NOMO-1 treated with DMSO at 0.1 percent for 48 hours (cell line): ENCODE data around the gene RIPPLY1.

Experiments
- DNase-seq: peaks from one replicate; lab custom pipeline; 2025; ENCODE audit not compliant: unreplicated experiment; lab: John Stamatoyannopoulos, UW

Gene RIPPLY1

GRCh38 chrX:106903291-106903824 lies at the start of gene RIPPLY1:
Gene RIPPLY1 (minus strand): TSS chrX:106903341. CDS start chrX:106903287, 54 bp downstream.
- DNase-seq = no peak

GRCh38 chrX:106952538-106952937 lies 49.4 kb upstream of the RIPPLY1 start:
- DNase-seq = no peak

GRCh38 chrX:106952089-106952488 lies 48.9 kb upstream of the RIPPLY1 start:
- no peak for DNase-seq

GRCh38 chrX:106951230-106951629 lies 48.1 kb upstream of the RIPPLY1 start:
- no peak for DNase-seq

DNA sequence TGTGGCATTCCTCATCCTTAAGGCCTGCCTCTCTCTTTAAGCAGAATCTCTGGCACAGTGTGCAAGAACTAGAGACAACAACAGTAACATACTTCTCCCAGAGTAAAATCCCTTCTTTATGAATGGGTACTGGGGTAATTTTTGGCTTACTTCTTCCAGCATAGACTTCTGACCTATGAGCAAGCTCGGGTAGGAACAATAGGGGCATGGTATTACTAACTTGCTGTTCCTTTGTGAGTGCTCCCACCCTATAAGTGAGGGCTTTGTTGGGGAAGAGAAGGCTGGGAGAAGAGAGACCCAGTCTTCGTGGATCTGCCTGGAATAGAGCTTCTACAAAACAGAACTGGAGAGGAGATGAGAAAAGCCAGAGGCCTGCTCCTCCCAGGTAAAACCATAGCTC lies 47.2 kb upstream of the RIPPLY1 start:
- no peak for DNase-seq

DNA sequence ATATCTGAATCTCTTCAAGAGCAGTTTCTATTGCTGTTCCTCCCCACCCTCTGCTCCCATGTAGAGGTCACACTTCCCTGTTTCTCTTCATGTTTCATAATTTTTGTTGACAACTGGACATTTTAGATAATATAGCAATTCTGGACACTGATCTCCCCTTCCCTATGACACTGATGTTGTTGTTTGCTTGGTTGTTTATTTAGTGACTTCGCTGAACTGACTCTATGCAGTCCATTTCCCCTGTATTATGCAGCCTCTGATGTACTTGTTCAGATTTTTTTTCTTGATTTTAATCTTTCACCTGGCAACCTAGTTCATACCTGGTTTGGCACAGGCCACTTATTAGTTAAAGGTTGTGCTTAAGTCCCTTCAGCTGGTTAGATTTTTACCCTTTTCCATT lies 46.2 kb upstream of the RIPPLY1 start:
- no peak for DNase-seq

GRCh38 chrX:106948641-106949040 lies 45.5 kb upstream of the RIPPLY1 start:
- DNase-seq = no peak

DNA sequence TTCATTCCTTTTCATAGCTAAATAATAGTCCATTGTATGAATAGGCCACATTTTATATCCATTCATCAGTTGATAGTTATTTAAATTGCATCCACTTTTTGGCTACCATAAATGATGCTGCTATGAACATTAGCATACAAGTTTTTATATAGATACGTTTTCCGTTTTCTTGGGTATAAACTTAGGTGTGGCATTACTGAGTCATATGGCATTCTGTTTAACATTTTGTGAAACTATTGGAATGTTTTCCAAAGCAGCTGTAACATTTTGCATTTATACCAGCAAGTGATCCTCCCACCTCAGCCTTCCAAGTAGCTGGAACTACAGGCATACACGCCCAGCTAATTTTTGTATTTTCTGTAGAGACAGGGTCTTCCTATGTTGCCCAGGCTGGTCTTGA lies 43.3 kb upstream of the RIPPLY1 start:
- DNase-seq = no peak

- no peak for DNase-seq
Observed at GRCh38 chrX:106940068-106940467, 36.9 kb upstream of the RIPPLY1 start.

DNA sequence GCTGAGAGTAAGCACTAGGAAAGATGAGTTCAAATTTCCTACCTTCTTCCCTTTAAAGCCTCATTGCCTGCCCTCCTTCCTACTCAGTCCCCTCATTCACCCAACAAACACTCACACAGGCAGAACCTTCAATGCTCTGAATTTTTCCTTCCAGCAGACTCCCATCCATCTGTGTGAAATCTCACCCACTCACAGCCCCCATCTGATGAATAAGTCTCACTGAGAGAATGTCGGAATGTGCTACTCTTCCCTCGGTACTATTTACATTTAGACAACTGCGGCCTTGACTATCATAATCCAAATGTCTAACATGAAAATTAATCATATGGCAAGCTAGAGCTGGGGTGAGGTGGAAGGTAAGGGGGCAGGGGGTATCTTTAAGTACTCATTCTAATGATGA lies 36.4 kb upstream of the RIPPLY1 start:
- no peak for DNase-seq

DNA sequence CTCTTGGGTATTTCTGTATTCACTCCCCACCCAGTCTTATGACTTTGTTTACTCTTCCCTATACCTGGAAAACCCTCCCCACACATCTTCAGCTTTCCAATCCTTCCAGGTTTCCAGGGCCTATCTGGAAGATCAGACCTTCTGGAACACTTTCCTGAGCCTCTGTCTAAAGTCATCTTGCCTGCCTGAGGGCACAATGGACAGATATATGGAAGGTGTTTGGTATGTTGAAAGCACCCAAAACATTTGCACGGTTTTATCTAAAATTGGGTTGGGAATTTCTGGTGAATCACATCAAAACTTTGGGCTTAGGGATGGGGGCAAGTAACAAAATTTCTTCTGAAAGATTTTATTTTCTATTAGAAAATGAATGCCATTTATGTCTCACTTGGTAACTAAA lies 33.1 kb upstream of the RIPPLY1 start:
- DNase-seq = no peak

GRCh38 chrX:106935175-106935574 lies 32.0 kb upstream of the RIPPLY1 start:
- DNase-seq = no peak

- DNase-seq = no peak
Observed at GRCh38 chrX:106933538-106933961, 30.4 kb upstream of the RIPPLY1 start.

- DNase-seq = no peak
Observed at GRCh38 chrX:106932960-106933537, 29.9 kb upstream of the RIPPLY1 start.

DNA sequence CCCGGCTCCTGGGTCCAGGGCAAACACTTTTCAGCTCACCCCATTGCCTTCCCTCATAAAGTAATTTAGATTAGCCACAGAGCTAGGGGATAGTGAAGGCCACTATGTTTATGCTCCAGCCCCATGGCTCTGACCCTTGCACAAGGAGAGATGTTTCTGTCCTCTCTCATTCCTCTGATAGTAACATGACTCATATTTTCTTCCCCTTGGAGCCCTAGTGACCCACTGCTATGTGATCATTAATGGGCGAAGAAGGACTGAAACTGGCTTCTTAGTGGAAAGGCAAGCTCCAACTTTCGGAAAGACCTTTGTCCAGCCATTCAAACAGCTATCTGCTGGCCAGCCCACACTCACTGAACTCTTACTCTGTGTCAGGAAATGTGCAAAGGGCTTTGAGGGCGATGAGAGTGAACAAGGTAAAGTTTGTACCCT lies 29.4 kb upstream of the RIPPLY1 start:
- DNase-seq = no peak

GRCh38 chrX:106931831-106932491 lies 28.8 kb upstream of the RIPPLY1 start:
- no peak for DNase-seq

GRCh38 chrX:106928227-106928626 lies 25.1 kb upstream of the RIPPLY1 start:
- no peak for DNase-seq

GRCh38 chrX:106927700-106928099 lies 24.6 kb upstream of the RIPPLY1 start:
- no peak for DNase-seq

DNA sequence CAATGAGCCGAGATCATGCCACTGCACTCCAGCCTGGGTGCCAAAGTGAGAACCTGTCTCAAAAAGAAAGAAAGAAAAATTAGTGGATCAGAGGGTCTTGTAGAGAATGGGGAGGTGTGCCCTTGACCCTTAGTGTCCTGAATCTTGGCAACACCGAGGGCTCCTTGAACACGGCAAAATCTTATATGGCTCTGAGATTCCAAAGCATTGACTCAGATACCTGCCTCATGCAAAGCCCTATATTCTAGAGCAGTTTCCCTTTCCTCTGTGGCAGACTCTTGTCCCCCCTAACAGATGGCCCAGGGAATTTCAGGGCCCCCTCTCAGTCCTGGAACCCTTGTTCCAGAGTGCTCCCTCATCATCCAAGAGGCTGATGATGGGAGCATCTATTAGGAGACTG lies 23.9 kb upstream of the RIPPLY1 start:
- DNase-seq = no peak

- DNase-seq = no peak
Observed at GRCh38 chrX:106921637-106922036, 18.5 kb upstream of the RIPPLY1 start.

GRCh38 chrX:106919932-106920452 lies 16.9 kb upstream of the RIPPLY1 start, which contains the start of gene CLDN2:
Gene CLDN2 (plus strand): TSS chrX:106920402. CDS start chrX:106928229, 7,827 bp downstream.
- DNase-seq = no peak

DNA sequence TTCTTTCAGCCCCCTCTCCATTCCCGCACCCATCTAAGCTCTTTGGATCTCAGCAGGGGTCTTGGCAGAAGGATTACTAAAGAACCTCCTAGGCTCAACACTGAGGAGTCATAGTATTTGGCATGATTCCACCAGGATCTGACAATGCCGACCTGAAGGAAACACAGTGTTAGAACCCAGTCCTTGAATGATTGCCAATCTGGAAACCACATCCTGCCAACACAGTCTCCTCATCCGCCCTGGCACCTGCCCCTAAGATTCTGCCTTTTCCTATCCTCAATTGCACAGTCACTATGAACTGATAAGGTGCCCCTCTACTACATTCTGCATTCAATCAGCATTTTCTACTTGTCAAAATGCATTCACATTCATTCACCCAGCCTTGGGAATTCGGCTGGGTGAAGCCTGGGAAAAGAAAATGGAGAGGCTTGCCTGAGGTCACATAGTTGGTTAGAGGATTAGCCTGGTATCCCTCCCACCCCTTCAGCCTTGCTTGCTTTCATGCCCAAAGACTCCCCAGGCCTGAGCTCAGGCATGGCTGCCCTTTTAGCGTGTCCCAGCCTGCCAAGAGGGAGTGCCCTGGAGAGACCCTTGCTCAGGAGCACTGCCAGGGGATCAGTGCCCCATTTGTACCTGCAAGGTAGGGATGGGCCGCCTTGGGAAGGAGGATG lies 14.8 kb upstream of the RIPPLY1 start:
- DNase-seq = no peak
